OCI-LY1 (cell line): ENCODE data around the gene PDZD2.

ENCODE experiments used
- CTCF ChIP-seq: fragments of 200-600 bp; sonication (generic), shearing (Covaris generic); IDR thresholded peaks from 2 replicates; pipeline ENCODE4 v1.5.1; 2017; ENCODE audit warnings: mild to moderate bottlenecking, antibody characterized with exemption, low read length, moderate library complexity, mixed read lengths
- EZH2 ChIP-seq: fragments of 200-600 bp; sonication (generic), shearing (Covaris generic); IDR thresholded peaks from 2 replicates; pipeline ENCODE4 v1.8.0; 2017; ENCODE audit warnings: borderline replicate concordance, mixed run types, mild to moderate bottlenecking, antibody characterized with exemption, low read length, moderate library complexity, mixed read lengths

- TF ChIP-seq CTCF: no peak
- TF ChIP-seq EZH2: no peak
Measured at GRCh38 chr5:32082701-32083100, 443.8 kb downstream of the PDZD2 start.
